ENCODE data around the gene NT5E. TPM values are rescaled to one million over a fixed set of nuclear protein-coding genes. Genes with fewer than 3 reads are reported as not detected.

NT5E gene
- total RNA-seq, 1 experiment from 2014 or later = 15.8 TPM

DNA sequence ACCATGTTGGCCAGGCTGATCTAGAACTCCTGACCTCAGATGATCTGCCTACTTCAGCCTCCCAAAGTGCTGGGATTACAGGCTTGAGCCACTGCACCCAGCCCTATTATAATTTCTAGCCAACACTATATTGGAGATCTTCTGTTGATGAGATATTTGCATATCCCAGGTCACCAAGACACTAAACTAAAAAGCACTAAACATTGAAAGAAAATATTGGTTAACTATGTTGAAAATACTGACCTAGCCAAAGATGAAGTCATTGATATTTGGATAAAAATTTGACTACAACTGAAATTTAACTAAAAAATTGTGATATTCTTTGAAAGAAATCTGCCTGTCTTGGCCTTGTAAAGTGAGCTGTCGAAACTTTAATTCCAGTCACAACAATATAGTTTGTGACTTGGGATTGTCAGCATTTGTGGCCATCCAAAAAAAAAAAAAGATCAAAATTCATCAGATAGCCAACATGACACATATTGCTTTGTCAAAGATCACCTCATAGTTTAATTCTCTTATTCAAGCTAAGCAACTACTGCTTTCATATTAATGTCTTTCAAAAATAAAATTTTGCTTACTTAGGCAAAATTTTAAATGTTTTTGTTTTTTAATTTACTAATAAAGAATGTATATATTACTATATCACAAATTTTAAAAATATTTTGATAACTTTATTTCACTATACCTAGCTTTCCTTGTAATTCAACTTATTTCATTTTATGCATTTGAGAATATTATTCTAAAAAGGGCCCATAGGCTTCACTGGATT is 6.3 kb upstream of the NT5E start:
- no peaks in the 10 kb centered on the region for H3K9me3 ChIP-seq (ENCODE audit: low read length)
- H3K9ac ChIP-seq (ENCODE audit: low read length) = no peak overlapping the region
- H3K9me2 ChIP-seq (replicated peaks; ENCODE audit: low read length) = no peaks in the 10 kb centered on the region
- TF ChIP-seq EZH2 (IDR thresholded peaks at IDR 0.05; ENCODE audit: low read length, unreplicated experiment) (no peak), EZH2phosphoT487 (IDR thresholded peaks at IDR 0.05; ENCODE audit: borderline replicate concordance, low read length) (no peak)
- TF ChIP-seq, protein P1, sequence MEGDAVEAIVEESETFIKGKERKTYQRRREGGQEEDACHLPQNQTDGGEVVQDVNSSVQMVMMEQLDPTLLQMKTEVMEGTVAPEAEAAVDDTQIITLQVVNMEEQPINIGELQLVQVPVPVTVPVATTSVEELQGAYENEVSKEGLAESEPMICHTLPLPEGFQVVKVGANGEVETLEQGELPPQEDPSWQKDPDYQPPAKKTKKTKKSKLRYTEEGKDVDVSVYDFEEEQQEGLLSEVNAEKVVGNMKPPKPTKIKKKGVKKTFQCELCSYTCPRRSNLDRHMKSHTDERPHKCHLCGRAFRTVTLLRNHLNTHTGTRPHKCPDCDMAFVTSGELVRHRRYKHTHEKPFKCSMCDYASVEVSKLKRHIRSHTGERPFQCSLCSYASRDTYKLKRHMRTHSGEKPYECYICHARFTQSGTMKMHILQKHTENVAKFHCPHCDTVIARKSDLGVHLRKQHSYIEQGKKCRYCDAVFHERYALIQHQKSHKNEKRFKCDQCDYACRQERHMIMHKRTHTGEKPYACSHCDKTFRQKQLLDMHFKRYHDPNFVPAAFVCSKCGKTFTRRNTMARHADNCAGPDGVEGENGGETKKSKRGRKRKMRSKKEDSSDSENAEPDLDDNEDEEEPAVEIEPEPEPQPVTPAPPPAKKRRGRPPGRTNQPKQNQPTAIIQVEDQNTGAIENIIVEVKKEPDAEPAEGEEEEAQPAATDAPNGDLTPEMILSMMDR (conservative IDR thresholded peaks at IDR 0.05; ENCODE audit: low read depth, low read length) = no peak
- no peak overlapping the region for H2AFZ ChIP-seq (ENCODE audit: low read length)
- no TSS peak for BruUV-seq (replicated peaks)
- H3K4me2 ChIP-seq (ENCODE audit: low read length) = no peak overlapping the region
- H3K36me3 ChIP-seq (ENCODE audit: low read depth, low read length) = no peaks in the 10 kb centered on the region
- no peaks in the 10 kb centered on the region for H4K20me1 ChIP-seq (ENCODE audit: low read length)
- H3K79me2 ChIP-seq (ENCODE audit: low read length) = no peaks in the 10 kb centered on the region
- no peaks in the 10 kb centered on the region for H3K4me1 ChIP-seq (ENCODE audit: insufficient read depth, low read length)
- intact Hi-C loops (cut with micrococcal nuclease) = no loop called here
- ATAC-seq = no peak
- POLR2A ChIA-PET (ENCODE audit: unreplicated experiment) = interaction anchor here (0.6 kb wide), 1 partner anchor 151 kb away, joined by 4 read pairs; no protein-coding TSS in a partner anchor
- no peaks in the 10 kb centered on the region for H3F3A ChIP-seq (ENCODE audit: low read length, unreplicated experiment)
- DNase-seq = no peak
- no peak overlapping the region for H3K27ac ChIP-seq (ENCODE audit: low read length)
- CTCF ChIA-PET = no interaction called here
- no peaks in the 10 kb centered on the region for H3K27me3 ChIP-seq (ENCODE audit: low read length)
- H3K4me3 ChIP-seq (ENCODE audit: low read length) = no peak overlapping the region

DNA sequence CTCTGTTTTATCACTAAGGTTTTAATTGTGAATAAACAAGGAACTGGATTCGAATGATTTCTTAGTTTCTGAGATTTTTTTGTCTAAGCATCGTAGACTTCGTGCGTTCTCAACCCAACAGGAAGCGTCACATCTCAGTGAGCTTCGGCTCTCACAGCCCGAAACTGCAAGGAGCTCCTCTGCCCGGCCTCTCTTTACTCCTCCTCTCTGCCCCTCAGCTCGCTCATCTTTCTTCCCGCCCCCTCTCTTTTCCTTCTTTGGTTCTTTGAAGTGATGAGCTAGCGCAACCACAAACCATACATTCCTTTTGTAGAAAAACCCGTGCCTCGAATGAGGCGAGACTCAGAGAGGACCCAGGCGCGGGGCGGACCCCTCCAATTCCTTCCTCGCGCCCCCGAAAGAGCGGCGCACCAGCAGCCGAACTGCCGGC is 480 bp upstream of the NT5E start:
- CTCF ChIA-PET = interaction anchor here (0.7 to 1.3 kb wide), 3 partner anchors 10 to 93 kb away, joined by 4 to 7 read pairs (median 5); no protein-coding TSS in a partner anchor
- no peaks in the 10 kb centered on the region for H3K27me3 ChIP-seq (ENCODE audit: low read length)
- TF ChIP-seq, protein P1 (conservative IDR thresholded peaks at IDR 0.05; ENCODE audit: low read depth, low read length) = no peak
- TF ChIP-seq EZH2phosphoT487 (IDR thresholded peaks at IDR 0.05; ENCODE audit: borderline replicate concordance, low read length) (no peak), EZH2 (IDR thresholded peaks at IDR 0.05; ENCODE audit: low read length, unreplicated experiment) (no peak)
- peaks cover 28% of the 10 kb centered on the region for H3K79me2 ChIP-seq (ENCODE audit: low read length)
- POLR2A ChIA-PET (ENCODE audit: unreplicated experiment) = interaction anchor here (0.5 to 2.4 kb wide), 8 partner anchors 10 to 146 kb away, joined by 3 to 30 read pairs (median 6); no protein-coding TSS in a partner anchor
- peak overlapping the region; percentile 87 for H3K9ac ChIP-seq (ENCODE audit: low read length)
- H3F3A ChIP-seq (ENCODE audit: low read length, unreplicated experiment) = no peaks in the 10 kb centered on the region
- peak overlapping the region; percentile 81 for H2AFZ ChIP-seq (ENCODE audit: low read length)
- no peak for DNase-seq
- ATAC-seq = peak; percentile 19; the same call in 1 of the 2 replicates
- H4K20me1 ChIP-seq (ENCODE audit: low read length) = no peaks in the 10 kb centered on the region
- peak overlapping the region; percentile 87 for H3K4me3 ChIP-seq (ENCODE audit: low read length)
- H3K9me2 ChIP-seq (replicated peaks; ENCODE audit: low read length) = no peaks in the 10 kb centered on the region
- intact Hi-C loops (cut with micrococcal nuclease) = no loop called here
- BruUV-seq (replicated peaks) = no TSS peak
- H3K4me1 ChIP-seq (ENCODE audit: insufficient read depth, low read length) = peaks cover 29% of the 10 kb centered on the region
- no peaks in the 10 kb centered on the region for H3K9me3 ChIP-seq (ENCODE audit: low read length)
- peak overlapping the region; percentile 91 for H3K4me2 ChIP-seq (ENCODE audit: low read length)
- no peaks in the 10 kb centered on the region for H3K36me3 ChIP-seq (ENCODE audit: low read depth, low read length)
- peak overlapping the region; percentile 66 for H3K27ac ChIP-seq (ENCODE audit: low read length)
